ENCODE results near the gene SIL1.
A peak's percentile ranks its signal among the peaks of the same experiment; 100 is the strongest.

SIL1 gene

DNA sequence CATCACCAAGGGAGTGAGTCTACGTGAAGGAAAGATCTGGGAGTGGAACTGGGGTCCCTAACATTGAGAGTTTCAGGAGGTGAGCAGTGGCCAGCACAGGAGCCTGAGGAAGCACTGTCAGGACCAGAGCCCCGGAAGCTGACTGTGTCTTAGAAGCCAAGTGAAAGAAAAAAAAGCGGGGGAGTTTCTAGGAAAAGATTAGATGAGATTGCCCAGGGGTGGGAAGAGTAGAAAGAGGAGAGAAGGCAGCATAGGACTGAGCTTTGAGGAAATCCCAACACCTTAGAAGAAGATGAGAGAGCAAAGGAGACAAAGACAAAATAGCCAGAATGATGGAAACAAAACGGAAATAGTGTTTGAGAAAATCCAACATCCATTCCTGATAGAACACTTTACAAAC lies 286.1 kb downstream of the SIL1 start:
- no peak for DNase-seq (ENCODE audit: low spot score)

DNA sequence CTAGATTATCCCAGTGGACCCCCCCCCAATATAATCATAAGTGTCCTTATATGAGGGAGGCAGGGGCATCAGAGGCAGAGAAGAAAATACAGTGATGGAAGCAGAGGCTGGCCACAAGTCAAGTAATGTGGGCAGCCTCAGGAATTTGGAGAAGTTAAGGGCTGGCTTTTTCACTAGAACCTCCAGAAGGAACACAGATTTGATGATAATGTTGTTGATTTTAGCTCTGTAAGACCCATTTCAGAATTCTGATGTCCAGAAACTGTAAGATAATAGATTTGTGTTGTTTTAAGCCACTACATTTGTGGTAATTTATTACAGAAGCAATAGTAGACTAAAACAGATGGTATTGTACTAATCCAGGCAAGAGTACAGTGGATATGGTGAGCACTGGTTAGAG lies 286.7 kb downstream of the SIL1 start:
- no peak for DNase-seq (ENCODE audit: low spot score)

DNA sequence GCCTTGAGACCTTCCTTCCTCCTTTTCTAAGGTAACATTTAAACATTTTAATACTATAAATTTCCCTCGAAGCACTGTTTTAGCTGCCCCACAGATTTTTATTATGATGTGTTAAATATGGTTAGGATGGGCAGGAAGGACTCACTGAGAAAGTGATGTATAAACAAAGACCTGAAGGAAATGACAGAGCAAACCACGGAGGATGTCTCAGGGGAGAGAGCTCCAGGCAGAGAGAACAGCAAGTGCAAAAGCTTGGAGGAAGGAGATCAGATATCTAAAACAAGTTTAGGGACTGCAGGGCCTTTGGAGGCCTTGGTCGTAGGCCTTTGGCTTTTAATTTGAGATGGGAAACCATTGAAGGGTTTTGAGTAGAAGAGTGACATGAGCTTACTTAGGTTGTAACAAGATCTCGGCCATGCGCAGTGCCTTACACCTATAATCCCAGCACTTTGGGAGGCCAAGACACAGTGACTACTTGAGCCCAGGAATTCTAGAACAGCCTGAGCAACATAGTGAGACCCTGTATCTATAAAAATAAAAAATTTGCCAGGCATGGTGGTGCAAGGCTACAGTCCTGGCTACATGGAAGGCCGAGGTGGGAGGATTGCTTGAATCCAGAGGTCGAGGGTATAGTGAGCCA lies 287.5 kb downstream of the SIL1 start:
- DNase-seq (ENCODE audit: low spot score), result no peak

DNA sequence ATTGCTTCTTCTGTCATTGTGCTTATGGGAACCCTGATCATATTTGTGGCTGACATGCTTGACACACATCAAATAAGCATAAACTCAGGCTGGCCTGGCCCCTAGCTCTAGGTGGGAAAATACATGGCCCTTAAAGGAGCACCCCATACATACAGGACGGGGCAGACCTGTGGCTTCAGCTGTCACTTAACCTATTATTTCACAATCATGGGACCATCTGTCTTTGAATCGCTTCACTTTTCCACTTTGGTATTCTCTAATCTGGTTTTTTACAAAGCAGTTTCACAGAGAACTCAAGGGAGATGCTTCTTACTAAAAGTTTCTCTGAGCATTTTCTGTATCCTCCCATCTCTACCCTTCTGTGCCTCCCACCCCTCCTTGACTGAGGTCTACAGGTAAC lies 288.4 kb downstream of the SIL1 start:
- DNase-seq (ENCODE audit: low spot score), result no peak

DNA sequence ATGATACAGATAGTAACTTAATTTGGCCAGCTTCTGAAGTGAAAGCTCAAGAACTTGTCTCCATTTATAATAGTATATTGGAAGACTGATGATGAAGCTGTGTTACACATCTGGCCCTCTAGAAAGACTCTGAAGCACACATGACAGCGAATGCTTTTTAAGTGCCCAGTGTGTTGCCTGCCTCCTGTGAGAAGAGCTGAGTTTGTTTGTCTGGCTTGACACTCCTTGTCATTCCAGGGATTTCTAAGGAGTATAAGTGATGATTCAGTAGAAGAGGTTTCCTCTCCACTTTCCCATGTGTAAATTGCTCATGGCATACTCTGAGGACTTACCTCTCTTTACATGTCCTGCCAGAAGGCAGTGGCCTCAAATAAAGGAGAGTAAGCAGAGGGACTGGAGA lies 292.6 kb downstream of the SIL1 start:
- DNase-seq (ENCODE audit: low spot score), result peak; percentile 9

DNA sequence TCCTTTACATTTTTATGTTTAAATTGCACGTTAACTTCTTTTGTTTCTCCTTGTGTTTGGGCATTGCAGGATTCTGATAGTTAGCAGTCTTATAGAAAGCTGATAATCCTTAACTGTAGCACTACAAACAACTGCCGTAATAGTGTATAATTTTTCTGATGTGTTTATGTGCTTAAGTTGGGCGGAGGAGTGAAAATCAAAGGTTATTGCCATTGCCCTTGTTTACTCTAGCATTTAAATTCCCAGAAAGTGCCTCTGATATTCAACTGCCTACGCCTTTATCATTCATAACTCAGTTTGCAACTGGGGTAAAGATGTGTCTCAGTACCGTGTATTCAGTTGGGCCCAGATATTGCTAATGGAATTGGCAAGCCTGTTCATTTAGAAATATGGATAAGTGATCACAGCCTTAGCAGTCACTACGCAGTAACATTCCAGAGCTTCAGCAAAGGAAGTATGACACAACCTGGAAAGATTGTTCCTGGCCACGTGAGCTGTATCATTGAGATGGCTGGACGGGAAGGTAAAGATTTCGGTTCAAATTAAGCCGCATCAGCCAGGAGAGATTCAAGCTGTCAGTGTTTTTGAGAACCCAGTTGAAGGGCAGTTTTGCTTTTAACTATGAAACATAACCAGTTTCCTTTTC lies 294.9 kb downstream of the SIL1 start:
- peak; percentile 40 for DNase-seq (ENCODE audit: low spot score)

DNA sequence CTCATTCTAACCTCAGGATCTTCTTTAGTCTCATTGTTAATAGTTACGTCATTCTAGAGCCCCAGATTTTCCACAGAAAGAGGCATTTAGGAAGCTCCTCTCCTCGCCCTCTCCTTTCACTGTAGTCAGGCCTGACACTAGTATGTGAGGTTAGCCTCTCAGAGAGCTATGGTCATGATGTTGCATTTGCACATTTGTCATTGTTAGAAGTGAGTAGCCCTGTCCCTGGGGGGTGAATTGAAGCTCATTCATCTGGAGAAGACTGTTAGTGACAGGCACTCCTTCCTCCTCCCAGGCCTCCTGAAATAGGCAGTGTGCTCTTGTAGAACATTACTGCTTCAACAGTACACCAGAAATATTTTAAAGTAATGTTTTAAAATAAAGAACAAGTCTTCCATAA lies 296.5 kb downstream of the SIL1 start:
- DNase-seq (ENCODE audit: low spot score), result no peak

DNA sequence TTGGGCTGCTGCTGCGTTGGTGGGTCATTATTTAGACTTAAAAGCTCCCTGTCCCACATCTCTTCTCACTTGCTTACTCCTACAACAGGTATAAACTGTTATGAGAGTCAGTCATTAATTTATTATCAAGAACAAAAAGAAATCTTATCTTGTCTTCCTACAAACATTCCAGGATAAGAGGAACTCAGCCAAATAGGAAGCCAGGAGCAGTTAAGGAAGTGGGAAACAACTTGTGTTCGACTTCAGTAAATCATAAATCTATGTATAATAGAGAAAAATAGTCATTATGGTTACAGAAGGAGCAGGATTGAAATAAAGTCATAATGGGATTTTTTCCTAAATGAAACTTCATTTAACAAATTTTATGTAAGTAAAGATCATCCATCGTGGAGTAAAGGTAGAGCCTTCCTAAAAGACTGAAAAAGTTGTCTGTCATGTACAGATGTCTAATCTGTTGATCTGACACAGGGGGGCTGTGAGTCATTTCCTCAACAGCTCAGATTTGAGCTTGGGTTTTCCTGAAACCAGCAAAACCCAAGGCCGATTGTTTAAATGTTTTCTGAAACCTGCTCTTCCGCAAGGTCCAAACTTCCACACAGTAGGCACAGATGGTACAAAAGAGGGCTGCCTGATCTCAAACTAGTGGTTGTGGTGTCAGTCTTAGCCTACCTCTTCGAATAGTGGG lies 297.7 kb downstream of the SIL1 start:
- DNase-seq (ENCODE audit: low spot score), result peak; percentile 81

DNA sequence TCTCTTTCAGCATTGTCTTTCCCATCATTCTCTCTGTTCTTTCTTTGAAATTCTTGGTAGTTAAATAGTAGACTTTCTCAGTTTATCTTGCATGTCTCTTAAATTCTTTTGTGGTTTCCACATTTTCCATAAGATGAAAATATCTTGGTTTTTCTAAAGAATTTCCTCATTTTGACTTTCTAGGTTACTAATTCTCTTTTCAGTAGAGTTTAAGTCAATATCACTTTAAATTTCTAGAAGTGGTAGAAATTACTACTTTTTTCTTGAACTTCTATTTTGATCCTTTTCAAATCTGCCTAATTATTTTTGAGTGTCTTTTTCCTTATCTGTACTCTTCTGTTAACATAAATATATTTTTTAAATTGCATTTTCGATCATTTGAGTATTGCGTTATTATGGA lies 299.4 kb downstream of the SIL1 start:
- no peak for DNase-seq (ENCODE audit: low spot score)

DNA sequence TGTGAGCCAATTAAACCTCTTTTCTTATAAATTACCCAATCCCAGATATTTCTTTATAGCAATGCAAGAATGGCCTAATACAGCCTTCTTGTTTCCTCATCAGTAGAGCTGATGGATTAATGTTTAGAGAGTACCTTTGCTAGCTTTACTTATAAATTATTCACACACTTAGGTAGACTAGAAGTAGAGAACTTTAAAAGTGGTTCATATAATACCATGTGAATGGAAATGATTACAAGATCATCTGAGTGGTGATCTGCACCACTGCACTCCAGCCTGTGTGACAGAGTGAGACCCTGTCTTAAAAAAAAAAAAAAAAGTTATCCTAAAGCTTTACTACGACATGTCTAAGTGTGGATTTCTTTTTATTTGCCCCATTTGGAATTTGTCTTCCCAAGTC lies 299.9 kb downstream of the SIL1 start:
- no peak for DNase-seq (ENCODE audit: low spot score)

Measured in kidney capillary endothelial cell (primary cell).